ENCODE measurements around the gene RGL4. TPM values are rescaled to one million over a fixed set of nuclear protein-coding genes. Genes with fewer than 3 reads are reported as not detected.
"Not testable (repeated sequence)": the region's sequence is repeated elsewhere in the genome, so short reads cannot be mapped to it uniquely, and the experiment has no call there.

The RGL4 gene
- total RNA-seq, 2 donors from 2014 or later, result not detected

DNA sequence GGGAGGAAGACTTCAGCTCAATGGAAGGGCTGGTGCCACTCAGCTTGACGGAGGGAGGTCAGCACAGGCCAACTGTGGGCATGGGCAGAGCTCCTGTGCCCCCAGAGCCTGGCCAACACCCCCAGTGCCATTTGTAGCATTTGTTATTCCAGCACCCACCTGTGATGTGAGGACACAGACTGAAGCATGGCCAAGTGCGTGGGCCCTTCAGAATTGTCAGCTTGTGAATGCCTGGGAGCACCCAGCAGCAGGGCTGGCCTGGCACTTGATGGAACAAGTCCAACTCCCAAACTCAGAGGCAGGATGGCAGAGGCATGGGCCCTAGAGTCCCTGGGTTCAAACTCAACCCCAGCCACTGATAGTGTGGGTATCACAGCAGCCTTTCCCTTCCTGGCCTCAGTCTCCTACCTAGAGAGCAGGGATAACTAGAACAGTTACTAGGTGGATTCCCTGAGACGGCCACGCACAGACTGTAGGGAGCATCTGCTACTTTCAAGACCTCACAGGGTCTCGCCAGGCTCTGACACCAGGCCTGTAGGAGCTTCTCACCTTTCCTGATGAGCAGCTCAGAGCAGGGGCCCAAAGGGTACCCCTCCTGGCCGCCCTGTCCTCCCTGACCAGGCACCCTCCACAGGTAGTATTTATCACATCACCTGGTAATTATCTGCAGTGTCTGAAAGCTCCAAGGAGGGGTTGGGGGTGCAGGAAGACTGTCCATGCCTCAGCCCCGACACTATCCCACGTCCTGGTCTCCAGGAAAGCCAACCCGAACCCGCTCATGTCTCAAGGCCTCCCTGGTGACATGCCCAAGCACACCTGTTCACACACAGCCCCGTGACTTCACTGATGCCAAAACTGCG lies 13.7 kb upstream of the RGL4 start:
- DNase-seq; intact Hi-C loops (cut with DNase I, micrococcal nuclease); ATAC-seq: not testable (repeated sequence)

- intact Hi-C loops (cut with DNase I, micrococcal nuclease), result no loop called here
- DNase-seq, result no peak
- no peak for ATAC-seq
These were observed 13.2 kb upstream of the RGL4 start for GRCh38 chr22:23677701-23677995.

DNA sequence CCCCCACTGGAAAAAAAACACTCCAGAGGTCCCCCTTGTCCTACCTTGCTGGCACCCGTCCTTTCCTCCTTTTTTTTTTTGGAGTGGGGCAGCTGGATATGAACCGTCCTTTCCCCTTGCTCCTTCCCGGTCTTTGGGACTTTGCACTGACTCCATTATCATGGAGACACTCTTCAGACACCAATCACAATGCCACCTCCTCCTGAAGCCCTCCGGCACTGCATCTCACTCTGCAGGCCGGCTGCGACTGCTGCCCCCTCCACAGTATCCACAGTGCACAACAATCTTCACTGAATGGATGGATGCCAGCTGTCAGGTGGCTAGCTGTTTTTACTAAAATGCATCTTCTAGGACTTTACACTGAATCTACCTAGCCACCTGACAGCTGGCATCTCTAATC lies 12.7 kb upstream of the RGL4 start:
- ATAC-seq (no peak), DNase-seq (no peak)
- intact Hi-C loops (cut with DNase I, micrococcal nuclease), result no loop called here

GRCh38 chr22:23681026-23681809 lies 9.6 kb upstream of the RGL4 start:
- intact Hi-C loops (cut with DNase I, micrococcal nuclease), result no loop called here
- DNase-seq, result no peak
- ATAC-seq, result no peak

- intact Hi-C loops (cut with DNase I, micrococcal nuclease), result no loop called here
- ATAC-seq, result no peak
- no peak for DNase-seq
These were observed 8.7 kb upstream of the RGL4 start for GRCh38 chr22:23682077-23682476.

DNA sequence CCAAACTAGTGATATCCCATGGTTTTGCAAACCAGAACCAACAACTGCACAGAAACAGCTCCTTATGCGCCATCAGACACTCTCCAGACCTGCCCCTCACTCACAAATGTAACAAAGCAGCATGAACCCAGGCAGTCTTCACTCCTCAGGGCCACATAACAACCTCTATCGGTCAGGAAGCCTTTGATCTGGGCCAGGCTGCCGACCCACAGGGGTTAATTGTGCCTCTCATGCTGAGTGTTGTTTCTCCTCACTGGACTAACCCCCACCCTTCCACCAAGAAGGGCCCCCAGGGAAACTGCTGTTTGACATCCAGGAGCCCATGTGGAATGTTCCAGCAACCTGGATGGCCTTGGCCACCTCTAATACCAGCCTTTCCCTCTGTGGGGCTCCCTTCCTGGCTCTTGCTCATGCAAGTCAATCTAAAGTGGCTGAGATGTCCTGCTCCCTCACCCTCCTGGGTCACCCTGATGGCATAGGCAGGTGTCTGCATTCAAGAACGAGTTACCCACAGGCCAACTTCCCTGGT lies 7.9 kb upstream of the RGL4 start:
- DNase-seq, result no peak
- no peak for ATAC-seq
- intact Hi-C loops (cut with DNase I, micrococcal nuclease), result no loop called here

DNA sequence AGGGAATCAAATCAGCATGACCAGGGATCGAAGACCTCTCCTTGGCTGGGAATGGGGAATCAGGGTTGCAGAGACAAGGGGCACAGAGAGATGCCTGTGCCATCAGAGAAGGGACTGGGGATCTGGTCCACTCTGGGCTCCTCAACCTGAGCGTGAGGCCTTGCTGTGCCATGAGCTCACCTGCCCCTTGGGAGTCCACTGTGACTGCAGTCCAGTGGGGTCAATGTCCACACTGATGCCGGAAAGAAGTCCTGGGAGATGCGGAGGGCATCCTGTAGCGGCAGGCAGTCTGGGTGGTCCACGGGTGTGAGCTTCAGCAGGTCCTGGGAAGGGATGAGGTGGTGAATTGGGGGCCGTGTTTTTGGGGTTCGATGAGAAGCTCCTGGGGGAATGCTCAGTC lies 7.3 kb upstream of the RGL4 start:
- no peak for DNase-seq
- intact Hi-C loops (cut with DNase I, micrococcal nuclease), result no loop called here
- ATAC-seq, result no peak

GRCh38 chr22:23684026-23684425 lies 6.8 kb upstream of the RGL4 start:
- ATAC-seq (no peak), DNase-seq (no peak)
- intact Hi-C loops (cut with DNase I, micrococcal nuclease), result no loop called here

- ATAC-seq (no peak), DNase-seq (no peak)
- intact Hi-C loops (cut with DNase I, micrococcal nuclease), result no loop called here
These were observed 6.2 kb upstream of the RGL4 start for GRCh38 chr22:23684561-23685031.

DNA sequence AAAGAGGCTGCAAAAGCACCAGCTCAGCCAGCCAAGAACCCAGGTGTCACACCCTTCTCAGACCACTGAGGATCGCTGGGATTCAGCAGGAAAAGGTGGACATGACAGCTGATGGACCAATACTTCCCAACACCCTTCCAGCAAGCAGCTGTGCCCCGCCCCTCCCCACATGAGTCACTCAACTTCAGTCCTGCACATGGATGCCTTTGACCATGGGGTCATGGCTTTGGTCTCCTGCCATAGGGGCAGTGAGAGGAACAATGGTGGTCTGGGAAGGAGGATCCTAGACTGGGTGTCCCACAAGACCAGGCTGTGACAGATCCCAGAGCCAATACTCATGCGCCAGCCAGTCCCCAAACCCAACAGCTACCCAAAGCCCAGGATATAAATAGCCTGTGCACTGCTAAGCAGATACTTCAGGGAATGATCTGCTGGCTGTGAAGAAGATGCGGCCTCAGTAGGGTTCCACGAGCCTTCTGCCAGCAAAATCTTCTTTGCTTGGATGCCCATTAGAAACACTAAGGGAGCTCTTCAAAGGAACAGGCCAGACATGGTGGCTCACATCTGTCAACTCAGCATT lies 5.5 kb upstream of the RGL4 start:
- ATAC-seq (no peak), DNase-seq (no peak)
- intact Hi-C loops (cut with DNase I, micrococcal nuclease), result no loop called here

GRCh38 chr22:23686416-23687024 lies 4.3 kb upstream of the RGL4 start:
- ATAC-seq (no peak), DNase-seq (no peak)
- intact Hi-C loops (cut with DNase I, micrococcal nuclease), result no loop called here

DNA sequence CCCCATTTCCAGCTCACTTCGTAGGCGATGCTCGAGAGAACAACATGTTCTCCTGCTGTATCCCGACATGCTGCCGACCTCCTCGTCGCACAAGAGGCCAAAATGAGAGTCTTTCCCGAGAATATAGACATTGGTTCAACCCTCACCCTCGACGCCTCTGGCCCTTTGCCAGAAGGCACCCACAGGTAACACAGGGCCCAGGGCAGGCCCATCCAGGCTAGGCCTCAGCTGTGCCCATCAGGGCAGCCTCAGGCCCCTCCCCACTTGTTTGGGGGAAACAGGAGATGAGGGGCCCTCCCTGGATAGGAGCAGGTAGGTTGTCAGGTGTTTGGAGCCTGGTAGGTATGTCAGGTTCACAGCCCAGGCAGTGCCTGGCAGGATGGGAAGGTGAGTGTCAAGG lies 2.7 kb upstream of the RGL4 start:
- ATAC-seq (no peak), DNase-seq (no peak)
- intact Hi-C loops (cut with DNase I, micrococcal nuclease), result no loop called here

- intact Hi-C loops (cut with DNase I, micrococcal nuclease), result no loop called here
- ATAC-seq (no peak), DNase-seq (no peak)
These were observed 2.2 kb upstream of the RGL4 start for GRCh38 chr22:23688571-23688970.

DNA sequence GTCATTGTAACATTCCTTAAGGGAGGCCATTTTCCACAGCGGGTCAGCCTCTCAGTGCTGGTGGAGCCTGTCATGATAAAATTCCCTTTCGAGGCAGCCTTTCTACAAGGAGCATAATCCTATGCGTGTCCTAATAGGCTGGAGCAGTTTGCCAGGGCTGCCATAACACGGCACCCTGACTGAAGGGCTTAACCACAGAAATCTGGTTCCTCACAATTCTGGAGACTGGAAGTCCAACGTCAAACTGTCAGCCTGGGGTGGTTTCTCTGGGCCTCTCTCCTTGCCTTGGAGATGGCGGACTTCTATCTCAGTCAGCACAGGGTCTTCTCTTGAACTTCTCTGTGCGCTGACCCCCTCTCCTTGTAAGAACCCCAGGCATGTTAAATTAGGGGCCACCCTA lies 1.4 kb upstream of the RGL4 start:
- ATAC-seq (no peak), DNase-seq (no peak)
- intact Hi-C loops (cut with DNase I, micrococcal nuclease), result no loop called here

DNA sequence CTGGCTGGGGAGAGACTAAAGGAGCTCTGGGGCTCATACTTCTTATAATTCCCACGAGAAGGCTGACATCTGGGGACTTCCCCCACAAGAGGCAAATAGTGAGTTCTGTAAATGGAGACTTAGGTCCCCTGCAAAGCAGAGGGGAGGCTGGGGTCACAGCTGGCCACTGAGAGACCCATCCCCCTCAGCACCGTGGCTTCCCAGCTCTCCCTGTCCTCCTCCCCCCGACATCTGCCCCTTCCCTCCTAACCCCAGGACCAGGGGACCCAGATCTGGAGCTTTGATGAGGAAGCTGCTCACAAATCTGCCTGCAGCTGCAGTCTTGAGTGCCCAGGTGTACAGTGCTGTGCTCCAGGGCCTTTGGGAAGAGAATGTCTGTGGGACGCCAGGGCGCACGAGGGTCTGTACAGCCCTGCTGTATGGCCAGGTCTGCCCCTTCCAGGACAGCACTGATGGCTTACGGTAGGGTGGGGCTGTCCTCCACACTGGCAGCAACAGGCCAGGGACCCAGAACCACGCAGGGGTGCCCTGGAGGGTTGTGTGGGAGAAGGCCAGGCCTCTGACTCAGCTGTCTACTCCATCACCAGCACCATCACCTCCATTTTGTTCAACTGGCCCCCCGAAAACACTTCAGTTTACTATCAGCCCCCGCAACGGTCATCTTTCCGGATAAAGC lies 1.1 kb downstream of the RGL4 start:
- DNase-seq (no peak), ATAC-seq (no peak)
- intact Hi-C loops (cut with DNase I, micrococcal nuclease), result no loop called here

GRCh38 chr22:23692598-23693291 lies 1.9 kb downstream of the RGL4 start:
- ATAC-seq (no peak), DNase-seq (no peak)
- intact Hi-C loops (cut with DNase I, micrococcal nuclease), result no loop called here

- no peak for ATAC-seq
- intact Hi-C loops (cut with DNase I, micrococcal nuclease), result no loop called here
- DNase-seq, result no peak
These were observed 3.3 kb downstream of the RGL4 start for GRCh38 chr22:23693979-23694680.

DNA sequence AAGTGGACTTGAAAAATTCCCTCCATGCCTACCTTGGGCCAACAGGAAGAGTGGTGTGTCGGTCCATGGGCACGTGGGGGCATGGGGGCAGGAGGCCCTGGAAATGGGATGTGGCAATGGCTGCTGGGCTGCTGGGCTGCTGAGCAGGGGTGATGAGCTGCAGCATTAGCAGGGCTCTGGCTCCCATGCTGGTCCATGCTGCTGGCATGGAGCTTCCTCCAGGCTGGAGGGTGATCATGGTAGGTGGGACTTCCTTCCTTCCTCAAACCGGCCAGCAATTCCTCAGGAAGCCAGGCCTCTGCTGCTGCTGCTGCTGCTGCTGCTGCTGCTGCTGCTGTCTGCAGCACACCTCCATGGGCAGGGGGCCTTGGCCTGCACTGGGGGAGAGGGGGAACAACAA lies 4.3 kb downstream of the RGL4 start:
- DNase-seq (no peak), ATAC-seq (no peak)
- intact Hi-C loops (cut with DNase I, micrococcal nuclease), result no loop called here
